ENCODE data around the gene CEP95. TPM values are rescaled to one million over a fixed set of nuclear protein-coding genes. Genes with fewer than 3 reads are reported as not detected.

The CEP95 gene

DNA sequence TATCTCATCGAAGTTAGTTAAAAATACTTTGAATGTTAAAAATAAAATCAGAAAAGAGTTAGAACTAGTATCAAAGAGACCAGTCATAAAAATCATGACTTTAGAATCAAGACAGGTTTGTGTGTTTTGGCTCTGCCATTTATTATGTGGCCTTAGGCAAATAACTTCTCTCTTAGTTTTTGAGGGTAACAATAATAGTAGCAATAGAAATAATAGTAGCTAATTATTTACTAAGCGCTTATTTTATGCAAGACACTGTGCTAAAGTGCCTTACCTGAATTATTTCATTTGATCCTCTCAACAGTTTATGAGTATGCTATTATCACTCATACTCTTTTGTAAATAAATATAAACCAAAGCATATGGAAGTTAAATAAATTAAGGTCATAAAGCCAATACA is 78.4 kb downstream of the CEP95 start:
- Histone ChIP-seq H2BK15ac (ENCODE audit: low read depth, poor library complexity, severe bottlenecking) (no peak overlapping the region), H3K23ac (ENCODE audit: low read length in 2 of 2) (no peak overlapping the region), H3K27me3 (ENCODE audit: control insufficient read depth in 1 of 2, insufficient read depth in 1 of 2, low read length in 2 of 2) (no peaks in the 10 kb centered on the region), H3K4ac (ENCODE audit: low read depth in 1 of 2, low read length in 2 of 2) (no peak overlapping the region), H3K4me1 (ENCODE audit: control insufficient read depth, insufficient read depth, low read depth, low read length) (peaks cover 1% of the 10 kb centered on the region), H2BK12ac (ENCODE audit: low read length in 2 of 2) (no peak overlapping the region), H2AFZ (ENCODE audit: low read depth, low read length) (no peak overlapping the region), H3K9ac (ENCODE audit: low read length) (peak overlapping the region; percentile 0), H2AK5ac (ENCODE audit: low read length, severe bottlenecking) (no peak overlapping the region), H4K8ac (ENCODE audit: low read length) (no peak overlapping the region), H3K18ac (ENCODE audit: low read depth in 1 of 2, low read length in 2 of 2) (no peak overlapping the region), H3K4me2 (ENCODE audit: low read length, poor library complexity, severe bottlenecking) (no peak overlapping the region), H3K27ac (ENCODE audit: low read length, poor library complexity, severe bottlenecking) (no peak overlapping the region), H3K14ac (ENCODE audit: low read length in 2 of 2) (no peak overlapping the region), H3K4me3 (ENCODE audit: insufficient read depth in 1 of 2, low read depth in 1 of 2, low read length in 2 of 2) (no peak overlapping the region), H3K9me3 (ENCODE audit: control insufficient read depth, low read length) (no peaks in the 10 kb centered on the region), H2BK5ac (ENCODE audit: low read depth, low read length, poor library complexity, severe bottlenecking) (no peak overlapping the region), H4K91ac (ENCODE audit: low read length) (no peak overlapping the region), H3K36me3 (ENCODE audit: control insufficient read depth in 1 of 2, insufficient read depth in 2 of 2, low read depth in 1 of 2, low read length in 2 of 2) (peaks cover 25 to 79% of the 10 kb centered on the region in 2 experiments), H3K79me1 (replicated peaks; ENCODE audit: low read length, poor library complexity, severe bottlenecking) (no peaks in the 10 kb centered on the region), H2BK120ac (ENCODE audit: low read depth, low read length) (no peak overlapping the region)
- no peak for DNase-seq
- WGBS = no CpG with 5 or more reads among the region's 2 CpGs

Small RNA genes within 50 kb of the gene (small RNA-seq; reads per million reads assigned to genes)
- gene AC009994.1 (ENCODE audit: low read depth) = not detected
- gene ATP5MFP4 (ENCODE audit: low read depth) = not detected

Measured in mesenchymal stem cell (in vitro differentiated cells and primary cell).